GM19468 (cell line): ENCODE data around the gene ME3.
"Not testable (repeated sequence)": the region's sequence is repeated elsewhere in the genome, so short reads cannot be mapped to it uniquely, and the experiment has no call there.

Source experiments
- ATAC-seq: cut with Tn5 transposase; IDR thresholded peaks from one replicate; pipeline ENCODE4 v1.9.1; 2021; ENCODE audit warnings: mild to moderate bottlenecking, moderate library complexity, moderate number of reproducible peaks; ENCODE audit not compliant: unreplicated experiment; ENCODE audit errors: extremely low read depth

The ME3 gene

GRCh38 chr11:86453290-86454030 is 219.0 kb downstream of the ME3 start:
- no peak for ATAC-seq

DNA sequence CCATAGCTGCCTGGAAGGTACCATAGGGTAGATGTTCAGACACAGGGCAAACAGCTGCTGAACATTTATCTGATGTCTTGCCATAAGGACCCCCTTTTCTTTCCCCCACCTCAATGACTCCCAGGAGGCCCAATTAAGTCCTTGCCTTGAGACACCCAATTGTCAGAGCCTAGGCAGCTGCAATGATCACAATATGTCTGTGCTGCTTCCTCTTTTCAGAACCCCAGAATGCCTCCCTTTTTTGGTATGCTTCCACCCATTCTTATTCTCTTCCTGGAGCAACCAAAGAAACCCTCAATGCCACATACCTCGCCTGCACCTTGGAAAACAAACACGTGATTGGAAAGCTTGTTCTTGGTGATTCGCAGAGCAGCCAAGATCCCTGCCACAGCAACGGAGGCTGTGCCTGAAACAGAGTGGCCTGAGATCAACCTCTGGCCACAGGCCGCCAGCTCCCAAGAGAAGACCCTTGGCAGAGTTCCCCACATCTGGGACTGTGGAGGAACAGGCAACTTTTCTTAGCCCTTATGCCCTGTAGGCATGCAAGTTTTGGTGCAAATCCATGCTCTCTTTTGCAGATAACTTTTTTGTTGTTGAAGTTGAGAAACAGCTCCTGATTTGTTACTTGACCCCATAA is 222.3 kb downstream of the ME3 start:
- ATAC-seq, result no peak

DNA sequence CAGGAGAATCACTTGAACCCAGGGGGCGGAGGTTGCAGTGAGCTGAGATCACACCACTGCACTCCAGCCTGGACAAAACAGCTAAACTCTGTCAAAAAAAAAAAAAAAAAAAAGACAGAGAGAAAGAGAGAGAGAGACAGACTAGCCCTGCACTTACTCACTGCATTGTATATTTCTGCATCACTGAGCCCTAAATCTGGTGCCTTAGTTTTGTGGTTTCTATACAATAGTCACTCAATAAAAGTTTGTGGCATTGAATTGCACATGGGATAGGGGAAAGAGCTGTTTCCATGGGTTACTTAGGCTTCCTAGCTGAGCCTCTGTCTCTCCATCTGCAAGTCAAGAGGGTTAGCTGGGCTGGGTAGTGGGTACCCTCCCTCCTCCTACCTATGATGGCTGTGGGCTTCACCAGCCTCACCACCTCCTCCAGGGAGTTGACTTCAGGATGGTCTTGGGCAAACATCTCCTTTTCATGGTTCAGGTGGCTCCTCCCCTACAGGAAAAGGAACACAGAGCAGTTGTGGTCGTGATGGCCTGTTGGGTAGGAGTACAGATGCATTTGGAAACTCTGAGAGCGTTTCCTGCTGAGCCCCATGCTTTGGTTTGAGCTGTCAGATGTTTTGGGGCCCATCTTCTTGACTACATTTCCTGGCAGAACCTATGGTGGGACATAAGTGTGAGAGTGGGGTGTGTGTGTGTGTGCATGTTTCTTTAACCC is 224.5 kb downstream of the ME3 start:
- ATAC-seq, result no peak

- no peak for ATAC-seq
Measured at GRCh38 chr11:86446924-86447285, 225.5 kb downstream of the ME3 start.

DNA sequence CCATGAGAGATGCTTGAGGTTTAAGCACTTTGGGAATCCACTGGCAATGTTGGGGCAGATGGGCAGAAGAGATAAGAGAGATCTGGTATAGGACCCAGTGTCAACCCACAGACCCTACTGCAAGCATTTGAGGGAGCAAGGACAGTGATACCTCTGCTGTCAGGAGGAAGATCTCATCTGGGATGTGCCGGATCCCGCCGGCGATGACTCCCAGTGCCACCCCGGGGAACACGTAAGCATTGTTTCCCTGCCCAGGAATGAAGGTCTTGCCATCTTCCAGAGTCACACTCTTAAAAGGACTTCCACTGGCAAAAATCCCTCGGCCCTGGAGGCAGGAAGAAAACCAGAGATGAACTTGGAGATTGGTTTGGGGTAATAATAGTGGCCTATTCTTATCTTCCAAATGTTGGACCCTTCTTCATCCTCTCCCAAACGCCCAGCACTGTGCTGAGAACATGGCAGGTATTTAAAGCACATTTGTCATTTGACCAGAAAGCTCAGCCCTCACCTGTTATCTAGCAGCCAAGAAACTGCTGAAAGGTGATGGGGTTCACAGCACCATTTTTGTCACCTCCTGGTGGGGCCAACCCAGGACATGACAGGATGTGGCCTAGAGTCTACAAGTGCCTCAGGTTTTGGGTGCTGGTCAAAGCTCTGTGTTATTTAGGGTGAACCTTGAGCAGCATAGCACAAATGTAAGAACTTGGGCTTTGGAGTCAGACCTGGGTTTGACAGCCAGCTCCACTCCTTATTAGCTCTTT is 226.1 kb downstream of the ME3 start:
- no peak for ATAC-seq

DNA sequence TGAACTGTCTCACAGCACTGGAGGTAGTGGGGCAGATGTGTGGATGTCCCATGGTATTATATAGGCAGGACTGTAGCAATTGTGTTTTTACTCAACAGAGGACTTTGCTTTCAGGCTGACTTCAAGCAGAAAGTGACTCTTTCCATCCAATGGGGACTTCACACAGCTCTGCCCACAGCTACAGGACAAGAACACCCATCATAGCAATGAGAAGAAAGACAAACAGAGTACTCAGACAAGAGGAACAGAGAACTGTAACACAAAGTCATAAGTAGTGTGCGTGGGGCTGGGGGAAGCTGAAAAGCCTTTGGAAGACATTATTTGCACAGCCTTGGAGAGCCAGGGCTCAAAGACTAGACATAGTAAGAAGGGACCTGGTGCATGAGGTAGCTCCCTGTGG is 227.4 kb downstream of the ME3 start:
- ATAC-seq, result no peak

- ATAC-seq, result no peak
Measured at GRCh38 chr11:86443415-86443814, 229.0 kb downstream of the ME3 start.

DNA sequence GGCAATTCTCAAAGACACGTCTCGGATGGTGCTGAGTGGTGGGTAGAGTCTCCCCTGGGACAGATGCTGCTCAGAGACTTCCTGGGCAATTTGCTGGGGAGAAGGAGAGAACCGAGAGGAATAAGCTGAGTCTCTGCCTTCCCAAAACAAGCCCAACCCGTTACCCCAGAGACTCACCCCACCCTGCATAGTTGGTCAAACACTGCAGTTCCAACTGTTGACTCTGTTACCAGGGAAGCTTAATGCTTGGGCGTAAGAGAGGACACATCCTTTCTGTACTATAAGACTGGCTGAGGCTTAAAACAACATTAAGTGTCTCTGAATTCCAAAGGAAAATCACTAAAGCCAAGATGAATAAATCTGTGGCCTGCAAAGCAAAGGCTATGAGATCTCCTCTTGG is 229.6 kb downstream of the ME3 start:
- ATAC-seq, result no peak

- no peak for ATAC-seq
Measured at GRCh38 chr11:86442420-86442819, 230.0 kb downstream of the ME3 start.

- ATAC-seq, result no peak
Measured at GRCh38 chr11:86440843-86441242, 231.6 kb downstream of the ME3 start.

GRCh38 chr11:86440305-86440716 is 232.1 kb downstream of the ME3 start:
- ATAC-seq, result no peak

- ATAC-seq, result no peak
Measured at GRCh38 chr11:86438685-86439084, 233.7 kb downstream of the ME3 start.

GRCh38 chr11:86435711-86436110 is 236.7 kb downstream of the ME3 start:
- no peak for ATAC-seq

DNA sequence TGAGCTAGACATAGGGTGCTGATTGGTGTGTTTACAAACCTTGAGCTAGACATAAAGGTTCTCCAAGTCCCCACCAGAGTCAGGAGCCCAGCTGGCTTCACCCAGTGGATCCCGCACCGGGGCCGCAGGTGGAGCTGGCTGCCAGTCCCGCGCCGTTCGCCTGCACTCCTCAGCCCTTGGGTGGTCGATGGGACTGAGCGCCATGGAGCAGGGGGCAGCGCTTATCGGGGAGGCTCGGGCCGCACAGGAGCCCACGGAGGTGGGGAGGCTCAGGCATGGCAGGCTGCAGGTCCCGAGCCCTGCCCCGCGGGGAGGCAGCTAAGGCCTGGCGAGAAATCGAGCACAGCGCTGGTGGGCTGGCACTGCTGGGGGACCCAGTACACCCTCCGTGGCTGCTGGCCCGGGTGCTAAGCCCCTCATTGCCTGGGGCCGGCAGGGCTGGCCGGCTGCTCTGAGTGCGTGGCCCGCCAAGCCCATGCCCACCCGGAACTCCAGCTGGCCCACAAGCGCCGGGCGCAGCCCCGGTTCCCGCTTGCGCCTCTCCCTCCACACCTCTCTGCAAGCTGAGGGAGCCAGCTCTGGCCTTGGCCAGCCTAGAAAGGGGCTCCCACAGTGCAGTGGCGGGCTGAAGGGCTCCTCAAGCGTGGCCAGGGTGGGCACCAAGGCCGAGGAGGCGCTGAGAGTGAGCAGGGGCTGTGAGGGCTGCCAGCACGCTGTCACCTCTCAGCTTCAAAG is 238.9 kb downstream of the ME3 start:
- ATAC-seq, result not testable (repeated sequence)

DNA sequence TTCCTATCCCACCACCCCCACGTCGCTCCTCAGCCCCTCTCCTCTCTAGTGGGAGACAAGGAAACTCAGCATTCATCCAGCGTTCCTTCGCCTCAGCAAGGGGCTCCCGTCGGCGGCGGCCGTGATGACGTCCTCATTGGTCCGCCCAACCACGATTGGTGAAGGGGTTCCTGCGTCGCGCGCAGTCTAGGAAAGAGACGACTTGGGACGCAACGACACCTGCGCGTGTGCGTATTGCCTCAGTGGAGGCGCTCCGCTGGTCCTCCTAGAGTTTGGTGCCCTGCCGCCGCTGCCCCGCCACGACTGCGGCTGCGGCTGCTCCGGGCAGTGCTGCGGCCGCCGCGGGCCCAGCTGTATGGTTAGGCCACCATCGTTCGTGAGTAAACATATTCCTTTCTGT is 241.2 kb downstream of the ME3 start:
- ATAC-seq, result no peak

GRCh38 chr11:86427441-86427840 is 245.0 kb downstream of the ME3 start:
- ATAC-seq, result no peak

GRCh38 chr11:86423488-86423887 is 248.9 kb downstream of the ME3 start:
- not testable (repeated sequence) for ATAC-seq

- ATAC-seq, result no peak
Measured at GRCh38 chr11:86422371-86422770, 250.0 kb downstream of the ME3 start.

DNA sequence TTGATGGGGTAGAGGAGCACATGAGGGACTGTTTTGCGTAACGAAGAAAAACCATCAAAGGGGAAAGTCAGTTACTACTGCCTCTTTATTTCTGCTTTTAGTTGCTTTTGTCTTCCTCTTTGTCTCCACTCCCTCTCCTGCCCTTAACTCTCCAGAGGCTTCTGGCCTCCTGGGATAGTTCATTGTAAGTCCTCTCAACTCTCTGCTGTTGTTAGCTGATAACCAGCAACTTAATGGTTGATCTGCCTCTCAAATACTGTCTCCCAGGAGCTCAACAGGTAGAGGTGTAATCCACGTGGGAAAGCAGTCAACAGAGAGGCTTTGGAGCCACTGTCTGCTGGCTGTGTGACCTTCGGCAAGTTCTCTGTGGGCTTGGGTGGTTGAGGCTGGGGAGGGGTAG is 250.5 kb downstream of the ME3 start:
- ATAC-seq, result no peak

- no peak for ATAC-seq
Measured at GRCh38 chr11:86418917-86419316, 253.5 kb downstream of the ME3 start.
